ENCODE measurements around the gene ADRM1. TPM values are rescaled to one million over a fixed set of nuclear protein-coding genes. Genes with fewer than 3 reads are reported as not detected.

Gene ADRM1
- total and polyA plus RNA-seq, 3 experiments from 2014 or later = 101 to 166 (median 159) TPM

DNA sequence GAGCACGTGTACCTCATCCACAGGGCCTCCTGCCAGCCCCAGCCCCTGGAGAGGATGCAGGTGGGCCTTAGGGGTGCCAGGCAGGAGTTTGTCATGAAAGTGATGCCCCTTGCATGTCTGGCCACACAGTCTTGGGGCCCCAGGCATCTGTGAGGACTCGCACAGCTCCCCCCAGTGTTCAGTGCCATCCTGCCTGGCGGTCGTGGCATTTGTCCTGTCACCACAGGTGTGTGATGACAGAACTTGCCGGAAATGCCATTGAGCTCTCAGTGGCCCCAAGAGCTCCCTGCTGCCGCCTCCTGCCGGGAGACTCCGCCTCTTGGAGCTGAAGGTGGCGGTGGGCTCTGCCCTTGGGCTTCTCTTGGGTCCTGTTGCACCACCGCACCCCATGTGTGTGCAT is 30.6 kb upstream of the ADRM1 start:
- CTCF ChIA-PET = no interaction called here
- no peak overlapping the region for H3K27ac ChIP-seq (ENCODE audit: low read depth, low read length)
- Mint-ChIP-seq H3K9me3 (no peaks in the 10 kb centered on the region), H3K27me3 (no peaks in the 10 kb centered on the region), H3K4me1 (peaks cover 0 to 4% (median 0%) of the 10 kb centered on the region in 3 donors), H3K4me3 (no peak overlapping the region), H3K27ac (no peak overlapping the region), H3K36me3 (peaks cover 0 to 69% (median 9%) of the 10 kb centered on the region in 3 donors)
- POLR2A ChIA-PET = no interaction called here
- H3K4me1 ChIP-seq (ENCODE audit: insufficient read depth, low read length) = no peaks in the 10 kb centered on the region
- no peaks in the 10 kb centered on the region for H3K9me3 ChIP-seq (ENCODE audit: low read length)
- no peak for DNase-seq
- no peak overlapping the region for H3K4me3 ChIP-seq (ENCODE audit: low read length)
- H3K27me3 ChIP-seq (ENCODE audit: insufficient read depth, low read length, poor library complexity, severe bottlenecking) = no peaks in the 10 kb centered on the region
- peaks cover 13% of the 10 kb centered on the region for H3K36me3 ChIP-seq (ENCODE audit: insufficient read depth, low read length)

DNA sequence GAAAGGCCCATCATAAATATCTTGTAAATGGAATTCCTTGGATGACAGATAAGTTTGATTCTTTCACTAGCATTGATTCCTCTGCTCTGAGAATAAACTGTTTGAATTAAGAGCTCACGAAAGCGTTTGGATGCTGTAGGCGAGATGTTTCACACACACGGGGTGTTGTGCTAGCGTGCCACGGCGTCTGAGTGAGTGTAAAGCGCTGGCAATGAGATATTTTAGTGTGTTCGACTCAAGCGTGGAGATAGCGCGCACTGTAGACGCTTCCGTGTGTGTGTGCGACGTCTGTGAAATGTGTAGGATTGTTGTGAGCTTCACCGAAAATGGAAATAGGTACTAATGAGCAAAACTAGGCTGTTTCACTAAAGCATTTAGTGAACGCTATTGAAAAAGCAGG is 29.4 kb upstream of the ADRM1 start:
- Mint-ChIP-seq H3K4me1 (peaks cover 0 to 3% (median 0%) of the 10 kb centered on the region in 3 donors), H3K27ac (peak overlapping the region in 1 of 8 donors; percentile 69), H3K4me3 (no peak overlapping the region), H3K27me3 (no peaks in the 10 kb centered on the region), H3K9me3 (no peaks in the 10 kb centered on the region), H3K36me3 (peaks cover 0 to 74% (median 8%) of the 10 kb centered on the region in 3 donors)
- POLR2A ChIA-PET = no interaction called here
- H3K4me1 ChIP-seq (ENCODE audit: insufficient read depth, low read length) = no peaks in the 10 kb centered on the region
- no peaks in the 10 kb centered on the region for H3K27me3 ChIP-seq (ENCODE audit: insufficient read depth, low read length, poor library complexity, severe bottlenecking)
- peaks cover 12% of the 10 kb centered on the region for H3K36me3 ChIP-seq (ENCODE audit: insufficient read depth, low read length)
- H3K9me3 ChIP-seq (ENCODE audit: low read length) = no peaks in the 10 kb centered on the region
- no peak overlapping the region for H3K4me3 ChIP-seq (ENCODE audit: low read length)
- DNase-seq = no peak
- H3K27ac ChIP-seq (ENCODE audit: low read depth, low read length) = no peak overlapping the region
- CTCF ChIA-PET = no interaction called here

DNA sequence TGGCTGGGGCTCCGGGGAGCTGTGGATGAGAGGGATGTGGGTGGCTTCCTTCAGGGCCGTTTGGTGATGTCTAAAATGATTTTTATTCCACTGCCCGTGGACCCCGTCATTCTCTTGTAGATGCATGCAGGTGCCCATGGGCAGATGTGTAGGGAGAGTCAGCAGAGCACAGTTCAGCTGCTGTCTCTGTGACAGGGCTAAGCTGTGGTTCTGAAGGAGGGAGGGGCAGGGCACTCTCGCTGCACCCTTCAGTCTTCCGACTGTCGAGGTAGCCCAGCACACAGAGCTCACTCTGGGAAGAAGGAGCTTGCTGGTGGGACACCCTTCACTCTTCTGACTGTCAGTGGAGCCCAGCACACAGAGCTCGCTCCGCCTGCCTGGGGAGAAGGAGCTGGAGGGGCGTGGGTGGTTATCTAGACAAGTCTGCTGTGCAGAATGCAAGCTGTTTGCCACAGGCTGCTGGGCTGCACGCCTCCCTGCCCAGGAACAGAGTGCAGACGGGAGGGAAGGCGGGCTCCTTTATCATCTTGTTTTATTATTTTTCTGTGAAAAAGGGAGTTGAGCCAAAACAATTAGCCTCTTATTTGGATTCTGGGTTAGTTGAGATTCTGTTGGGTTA is 28.4 kb upstream of the ADRM1 start:
- DNase-seq = no peak
- Mint-ChIP-seq H3K4me3 (no peak overlapping the region), H3K9me3 (no peaks in the 10 kb centered on the region), H3K27ac (peak overlapping the region in 2 of 8 donors; percentile 26 to 36), H3K36me3 (peaks cover 0 to 82% (median 10%) of the 10 kb centered on the region in 3 donors), H3K4me1 (peaks cover 0 to 3% (median 0%) of the 10 kb centered on the region in 3 donors), H3K27me3 (no peaks in the 10 kb centered on the region)
- Histone ChIP-seq H3K27me3 (ENCODE audit: insufficient read depth, low read length, poor library complexity, severe bottlenecking) (no peaks in the 10 kb centered on the region), H3K4me3 (ENCODE audit: low read length) (no peak overlapping the region), H3K27ac (ENCODE audit: low read depth, low read length) (no peak overlapping the region), H3K4me1 (ENCODE audit: insufficient read depth, low read length) (no peaks in the 10 kb centered on the region), H3K36me3 (ENCODE audit: insufficient read depth, low read length) (peaks cover 22% of the 10 kb centered on the region), H3K9me3 (ENCODE audit: low read length) (no peaks in the 10 kb centered on the region)
- ChIA-PET POLR2A (no interaction called here), CTCF (no interaction called here)

DNA sequence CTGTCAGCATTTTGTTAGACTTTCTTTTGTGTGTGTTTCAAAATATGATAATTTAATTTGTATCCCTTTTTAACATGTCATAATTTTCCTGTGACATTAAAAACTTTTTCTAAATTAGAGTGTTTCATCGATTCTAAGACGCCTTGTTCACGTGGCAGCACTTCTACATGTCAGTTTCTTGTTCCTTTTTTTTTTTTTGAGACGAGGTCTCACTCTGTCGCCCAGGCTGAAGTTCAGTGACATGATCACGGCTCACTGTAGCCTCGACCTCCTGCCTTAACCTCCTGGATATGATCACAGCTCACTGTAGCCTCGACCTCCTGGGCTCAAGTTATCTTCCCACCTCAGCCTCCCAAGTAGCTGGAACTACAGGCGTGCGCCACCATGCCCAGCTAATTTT is 27.6 kb upstream of the ADRM1 start:
- POLR2A ChIA-PET = no interaction called here
- H3K36me3 ChIP-seq (ENCODE audit: insufficient read depth, low read length) = peaks cover 30% of the 10 kb centered on the region

DNA sequence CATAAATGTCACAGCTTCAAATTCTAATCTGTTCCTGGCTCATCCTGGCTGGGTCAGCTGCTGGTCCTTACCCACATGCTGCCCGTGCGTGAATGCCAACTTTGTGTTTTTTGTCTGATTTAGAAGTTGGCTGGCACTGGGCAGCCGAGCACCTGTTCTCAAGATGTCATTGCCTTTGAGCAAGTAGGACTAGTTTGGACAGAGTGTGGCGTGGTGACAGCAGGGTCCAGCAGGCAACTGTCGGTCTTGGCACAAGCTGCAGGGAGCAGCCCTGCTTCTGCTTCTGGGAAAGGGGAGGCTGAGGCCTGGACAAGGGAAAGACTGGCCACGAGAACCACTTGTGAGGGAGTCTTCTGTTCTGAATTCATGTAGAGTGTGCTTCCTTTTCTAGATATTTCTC is 26.4 kb upstream of the ADRM1 start:
- Mint-ChIP-seq H3K27ac (no peak overlapping the region), H3K36me3 (peaks cover 0 to 94% (median 13%) of the 10 kb centered on the region in 3 donors), H3K27me3 (no peaks in the 10 kb centered on the region), H3K9me3 (no peaks in the 10 kb centered on the region), H3K4me1 (peaks cover 0 to 3% (median 0%) of the 10 kb centered on the region in 3 donors), H3K4me3 (no peak overlapping the region)
- Histone ChIP-seq H3K36me3 (ENCODE audit: insufficient read depth, low read length) (peaks cover 42% of the 10 kb centered on the region), H3K27ac (ENCODE audit: low read depth, low read length) (no peak overlapping the region), H3K9me3 (ENCODE audit: low read length) (no peaks in the 10 kb centered on the region), H3K4me3 (ENCODE audit: low read length) (no peak overlapping the region), H3K4me1 (ENCODE audit: insufficient read depth, low read length) (no peaks in the 10 kb centered on the region), H3K27me3 (ENCODE audit: insufficient read depth, low read length, poor library complexity, severe bottlenecking) (no peaks in the 10 kb centered on the region)
- ChIA-PET POLR2A (no interaction called here), CTCF (no interaction called here)
- no peak for DNase-seq

More for the DNA sequence above, 27.6 kb upstream of the ADRM1 start:
- H3K36me3 Mint-ChIP-seq = peaks cover 0 to 86% (median 10%) of the 10 kb centered on the region in 3 donors
- peaks cover 0 to 3% (median 0%) of the 10 kb centered on the region in 3 donors for H3K4me1 Mint-ChIP-seq
- Histone ChIP-seq H3K4me1 (ENCODE audit: insufficient read depth, low read length) (no peaks in the 10 kb centered on the region), H3K9me3 (ENCODE audit: low read length) (no peaks in the 10 kb centered on the region), H3K27ac (ENCODE audit: low read depth, low read length) (no peak overlapping the region), H3K4me3 (ENCODE audit: low read length) (no peak overlapping the region), H3K27me3 (ENCODE audit: insufficient read depth, low read length, poor library complexity, severe bottlenecking) (no peaks in the 10 kb centered on the region)
- H3K27me3 Mint-ChIP-seq = no peaks in the 10 kb centered on the region
- DNase-seq = no peak
- no peak overlapping the region for H3K4me3 Mint-ChIP-seq
- no peaks in the 10 kb centered on the region for H3K9me3 Mint-ChIP-seq
- H3K27ac Mint-ChIP-seq = peak overlapping the region in 1 of 8 donors; percentile 32
- CTCF ChIA-PET = no interaction called here

DNA sequence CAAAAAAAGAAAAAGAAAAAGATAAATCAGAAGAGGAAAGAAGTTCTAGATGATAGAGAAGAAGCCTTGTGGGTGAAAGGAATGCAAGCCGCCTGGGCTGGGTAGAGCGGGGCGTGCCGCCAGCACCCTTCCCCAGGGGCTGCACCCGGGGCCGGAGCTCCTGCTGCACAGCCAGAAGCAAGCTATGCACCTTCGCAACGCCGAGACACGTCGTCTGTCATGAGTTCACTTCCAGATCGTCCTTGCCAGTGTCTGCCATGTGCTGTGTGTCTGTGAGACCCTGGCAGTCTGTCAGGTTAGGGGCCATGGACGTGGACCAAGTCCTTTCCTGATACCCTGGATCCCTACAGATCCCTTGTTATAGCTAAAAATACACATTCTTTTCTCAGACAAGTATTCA is 25.5 kb upstream of the ADRM1 start:
- DNase-seq = no peak
- Histone ChIP-seq H3K27ac (ENCODE audit: low read depth, low read length) (no peak overlapping the region), H3K27me3 (ENCODE audit: insufficient read depth, low read length, poor library complexity, severe bottlenecking) (no peaks in the 10 kb centered on the region), H3K9me3 (ENCODE audit: low read length) (no peaks in the 10 kb centered on the region), H3K4me3 (ENCODE audit: low read length) (no peak overlapping the region), H3K36me3 (ENCODE audit: insufficient read depth, low read length) (peaks cover 50% of the 10 kb centered on the region), H3K4me1 (ENCODE audit: insufficient read depth, low read length) (no peaks in the 10 kb centered on the region)
- CTCF ChIA-PET = no interaction called here
- no peaks in the 10 kb centered on the region for H3K27me3 Mint-ChIP-seq
- H3K4me3 Mint-ChIP-seq = no peak overlapping the region
- H3K4me1 Mint-ChIP-seq = peaks cover 0 to 3% (median 0%) of the 10 kb centered on the region in 3 donors
- H3K36me3 Mint-ChIP-seq = peaks cover 0 to 94% (median 19%) of the 10 kb centered on the region in 3 donors
- H3K9me3 Mint-ChIP-seq = no peaks in the 10 kb centered on the region
- peak overlapping the region in 1 of 8 donors; percentile 54 for H3K27ac Mint-ChIP-seq
- POLR2A ChIA-PET = no interaction called here

DNA sequence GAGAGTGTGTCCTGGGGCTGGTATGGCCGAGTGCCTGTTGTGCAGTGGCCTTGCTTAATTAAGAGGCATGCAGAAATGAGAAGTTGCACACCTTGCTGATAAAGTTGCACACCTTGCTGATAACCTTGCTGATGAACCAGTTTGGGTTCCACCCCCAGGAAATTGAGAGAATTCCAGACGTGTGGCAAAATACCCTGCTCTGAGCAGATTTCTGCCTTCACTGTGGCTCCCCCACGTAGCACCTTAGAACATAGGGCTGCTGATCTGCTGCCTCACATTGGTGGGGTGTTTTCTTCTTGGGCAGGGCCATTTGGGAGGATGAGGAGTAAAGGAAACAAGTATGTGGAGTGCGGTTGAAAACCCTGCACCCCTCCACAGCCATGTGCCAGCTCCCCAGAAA is 22.5 kb upstream of the ADRM1 start:
- DNase-seq = no peak
- Mint-ChIP-seq H3K27ac (no peak overlapping the region), H3K27me3 (no peaks in the 10 kb centered on the region), H3K4me3 (no peak overlapping the region), H3K4me1 (no peaks in the 10 kb centered on the region), H3K36me3 (peaks cover 0 to 95% (median 17%) of the 10 kb centered on the region in 3 donors), H3K9me3 (no peaks in the 10 kb centered on the region)
- Histone ChIP-seq H3K36me3 (ENCODE audit: insufficient read depth, low read length) (peaks cover 45% of the 10 kb centered on the region), H3K4me1 (ENCODE audit: insufficient read depth, low read length) (no peaks in the 10 kb centered on the region), H3K27ac (ENCODE audit: low read depth, low read length) (no peak overlapping the region), H3K4me3 (ENCODE audit: low read length) (no peak overlapping the region), H3K27me3 (ENCODE audit: insufficient read depth, low read length, poor library complexity, severe bottlenecking) (no peaks in the 10 kb centered on the region), H3K9me3 (ENCODE audit: low read length) (no peaks in the 10 kb centered on the region)
- ChIA-PET POLR2A (no interaction called here), CTCF (no interaction called here)

DNA sequence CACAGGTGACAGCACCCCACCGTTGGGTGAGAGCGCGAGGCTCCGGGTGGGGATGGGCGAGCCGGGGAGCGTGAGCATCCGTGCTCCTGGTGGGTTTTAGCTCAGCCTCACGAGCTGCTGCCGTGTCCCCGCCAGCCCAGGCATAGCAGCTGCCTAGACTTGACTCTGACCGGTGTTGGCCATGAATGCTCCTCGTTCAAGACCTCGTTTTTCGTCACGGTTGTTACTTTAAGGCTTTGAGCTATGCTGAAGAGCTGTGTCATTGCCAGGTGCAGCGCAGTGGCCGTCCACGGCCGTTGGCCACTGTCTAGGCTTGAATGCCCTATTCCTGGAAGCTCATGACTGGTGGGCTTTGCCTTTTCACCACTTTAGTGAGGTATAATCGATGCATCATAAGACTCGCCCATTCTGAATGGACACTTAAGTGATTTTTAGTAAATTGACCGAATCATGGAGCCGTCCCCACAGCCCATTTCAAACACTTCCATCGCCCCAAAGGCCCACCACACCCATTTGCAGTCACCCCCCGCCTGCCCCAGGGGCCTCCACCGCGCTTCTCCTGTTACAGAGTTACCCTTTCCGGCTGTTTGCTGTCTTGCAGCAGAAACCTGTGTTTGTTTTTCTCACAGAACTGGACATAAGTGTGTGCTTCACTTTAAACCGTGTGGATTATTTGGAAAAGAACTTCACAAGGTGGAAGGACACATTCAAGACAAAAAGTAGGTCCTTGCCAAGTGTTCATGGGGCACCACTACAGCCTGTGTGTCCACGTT is 21.4 kb upstream of the ADRM1 start:
- CTCF ChIA-PET = no interaction called here
- H3K4me3 Mint-ChIP-seq = no peak overlapping the region
- no peaks in the 10 kb centered on the region for H3K9me3 Mint-ChIP-seq
- no peaks in the 10 kb centered on the region for H3K4me1 ChIP-seq (ENCODE audit: insufficient read depth, low read length)
- H3K27ac ChIP-seq (ENCODE audit: low read depth, low read length) = no peak overlapping the region
- no peaks in the 10 kb centered on the region for H3K4me1 Mint-ChIP-seq
- POLR2A ChIA-PET = no interaction called here
- no peaks in the 10 kb centered on the region for H3K9me3 ChIP-seq (ENCODE audit: low read length)
- no peak overlapping the region for H3K27ac Mint-ChIP-seq
- no peak for DNase-seq
- H3K36me3 ChIP-seq (ENCODE audit: insufficient read depth, low read length) = peaks cover 45% of the 10 kb centered on the region
- peaks cover 0 to 96% (median 17%) of the 10 kb centered on the region in 3 donors for H3K36me3 Mint-ChIP-seq
- H3K27me3 ChIP-seq (ENCODE audit: insufficient read depth, low read length, poor library complexity, severe bottlenecking) = no peaks in the 10 kb centered on the region
- H3K27me3 Mint-ChIP-seq = no peaks in the 10 kb centered on the region
- H3K4me3 ChIP-seq (ENCODE audit: low read length) = no peak overlapping the region

Measured in CD8-positive, alpha-beta memory T cell (primary cell).